ENCODE measurements around the gene FGR.
"Not testable (repeated sequence)": the region's sequence is repeated elsewhere in the genome, so short reads cannot be mapped to it uniquely, and the experiment has no call there.

DNA sequence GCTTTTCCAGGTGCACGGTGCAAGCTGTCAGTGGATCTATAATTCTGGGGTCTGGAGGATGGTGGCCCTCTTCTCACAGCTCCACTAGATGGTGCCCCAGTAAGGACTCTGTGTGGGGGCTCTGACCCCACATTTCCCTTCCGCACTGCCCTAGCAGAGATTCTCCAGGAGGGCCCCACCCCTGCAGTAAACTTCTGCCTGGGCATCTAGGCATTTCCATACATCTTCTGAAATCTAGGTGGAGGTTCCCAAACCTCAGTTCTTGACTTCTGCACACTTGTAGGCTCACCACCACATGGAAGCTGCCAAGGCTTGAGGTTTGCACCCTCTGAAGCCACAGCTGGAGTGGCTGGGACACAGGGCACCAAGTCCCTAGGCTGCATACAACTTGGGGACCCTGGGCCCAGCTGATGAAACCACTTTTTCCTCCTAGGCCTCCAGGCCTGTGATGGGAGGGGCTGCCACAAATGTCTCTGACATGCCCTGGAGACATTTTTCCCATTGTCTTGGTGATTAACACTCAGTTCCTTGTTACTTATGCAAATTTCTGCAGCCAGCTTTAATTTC is 45.3 kb upstream of the FGR start:
- TF ChIP-seq, protein P1, sequence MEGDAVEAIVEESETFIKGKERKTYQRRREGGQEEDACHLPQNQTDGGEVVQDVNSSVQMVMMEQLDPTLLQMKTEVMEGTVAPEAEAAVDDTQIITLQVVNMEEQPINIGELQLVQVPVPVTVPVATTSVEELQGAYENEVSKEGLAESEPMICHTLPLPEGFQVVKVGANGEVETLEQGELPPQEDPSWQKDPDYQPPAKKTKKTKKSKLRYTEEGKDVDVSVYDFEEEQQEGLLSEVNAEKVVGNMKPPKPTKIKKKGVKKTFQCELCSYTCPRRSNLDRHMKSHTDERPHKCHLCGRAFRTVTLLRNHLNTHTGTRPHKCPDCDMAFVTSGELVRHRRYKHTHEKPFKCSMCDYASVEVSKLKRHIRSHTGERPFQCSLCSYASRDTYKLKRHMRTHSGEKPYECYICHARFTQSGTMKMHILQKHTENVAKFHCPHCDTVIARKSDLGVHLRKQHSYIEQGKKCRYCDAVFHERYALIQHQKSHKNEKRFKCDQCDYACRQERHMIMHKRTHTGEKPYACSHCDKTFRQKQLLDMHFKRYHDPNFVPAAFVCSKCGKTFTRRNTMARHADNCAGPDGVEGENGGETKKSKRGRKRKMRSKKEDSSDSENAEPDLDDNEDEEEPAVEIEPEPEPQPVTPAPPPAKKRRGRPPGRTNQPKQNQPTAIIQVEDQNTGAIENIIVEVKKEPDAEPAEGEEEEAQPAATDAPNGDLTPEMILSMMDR (IDR thresholded peaks at IDR 0.05): not testable (repeated sequence)
- not testable (repeated sequence) for TF ChIP-seq POLR2A (IDR thresholded peaks at IDR 0.05)

All from lower leg skin (tissue), 3 donors.